HCT116 (cell line): ENCODE measurements around the gene CTXN1. TPM values are rescaled to one million over a fixed set of nuclear protein-coding genes. Genes with fewer than 3 reads are reported as not detected.

Experiments
- ATAC-seq: fragments of 200-7000 bp; cut with Tn5 transposase; 2 replicates; pipeline ENCODE4 v1.9.1; 2020; ENCODE audit warnings: mild to moderate bottlenecking, moderate library complexity
- BruUV-seq: library from RNA; stranded (reverse); fragments of 400-500 nt; replicated peaks from 2 replicates; lab custom pipeline; 2021; lab: Mats Ljungman, UMichigan
- CTCF ChIA-PET: fragments of 300-600 bp; sonication (Branson Sonifier 250); formaldehyde crosslinking; loops from one replicate; lab custom pipeline; 2021; ENCODE audit warnings: antibody characterized with exemption; lab: Charles Lee
- POLR2A ChIA-PET: fragments of 300-600, 350-600 bp; sonication (Branson Sonifier 250); formaldehyde crosslinking; loops from one replicate; lab custom pipeline; 2021; ENCODE audit warnings: antibody characterized with exemption; lab: Charles Lee
- RAD21 ChIA-PET, 2 experiments: fragments of 300-600 bp; sonication (Branson Sonifier 250); formaldehyde crosslinking; loops; one replicate each; lab custom pipeline; 2023; ENCODE audit warnings: low total read pairs in 2 of 2; ENCODE audit not compliant: uncharacterized antibody in 2 of 2, unreplicated experiment in 2 of 2, low non-redundant PET in 1 of 2; lab: Charles Lee
- DNase-seq: peaks from one replicate; pipeline ENCODE4 v3.0.0-alpha.2; 2010; ENCODE audit warnings: low read depth, low spot score
- H2AFZ ChIP-seq: fragments of 200-600 bp; shearing (Covaris generic), sonication (generic); 2 replicates; pipeline ENCODE4 v1.6.1; 2017; ENCODE audit warnings: low read depth, mixed run types, mixed read lengths, antibody characterized with exemption, low read length; ENCODE audit not compliant: poor library complexity, severe bottlenecking
- H3K27ac ChIP-seq: 2 replicates; pipeline ENCODE4 v1.5.1; 2012; ENCODE audit warnings: low read depth, low read length
- H3K27me3 ChIP-seq: fragments of 200-600 bp; sonication (generic); 2 replicates; pipeline ENCODE4 v1.6.1; 2016; ENCODE audit warnings: mixed run types, low read length, mixed read lengths; ENCODE audit not compliant: insufficient read depth
- H3K36me3 ChIP-seq, 2 experiments: fragments of 200-500 bp in 1 of 2; fragments of 200-600 bp in 1 of 2; sonication (Bioruptor generic) in 1 of 2; sonication (generic) in 1 of 2; 2 replicates each; pipeline versions ENCODE4 v1.5.1 to v1.6.1; 2014 to 2016; ENCODE audit warnings: low read length in 2 of 2, inconsistent platforms in 1 of 2, mixed read lengths in 1 of 2, mixed run types in 1 of 2; ENCODE audit not compliant: insufficient read depth in 2 of 2, control insufficient read depth in 1 of 2
- H3K4me1 ChIP-seq, 2 experiments: fragments of 200-600 bp in 1 of 2; sonication (generic) in 1 of 2; 2 replicates each; pipeline versions ENCODE4 v1.5.1 to v1.6.1; 2012 to 2017; ENCODE audit warnings: low read length in 2 of 2, inconsistent platforms in 1 of 2, mild to moderate bottlenecking in 1 of 2, mixed read lengths in 1 of 2, mixed run types in 1 of 2, moderate library complexity in 1 of 2; ENCODE audit not compliant: insufficient read depth in 2 of 2, control insufficient read depth in 1 of 2
- H3K4me2 ChIP-seq: fragments of 200-600 bp; sonication (generic); 2 replicates; pipeline ENCODE4 v1.6.1; 2017; ENCODE audit warnings: mixed run types, low read length, mixed read lengths
- H3K4me3 ChIP-seq, 2 experiments: fragments of 200-600 bp in 1 of 2; sonication (generic) in 1 of 2; replicated peaks in 1 of 2; 2 replicates each; pipeline ENCODE4 v1.5.1; 2011 to 2016; ENCODE audit warnings: low read length in 2 of 2, control low read depth in 1 of 2, low read depth in 1 of 2, mild to moderate bottlenecking in 1 of 2, mixed read lengths in 1 of 2, mixed run types in 1 of 2
- H3K79me2 ChIP-seq: fragments of 200-600 bp; sonication (generic); 2 replicates; pipeline ENCODE4 v1.6.1; 2017; ENCODE audit warnings: mild to moderate bottlenecking, mixed run types, low read length, moderate library complexity, mixed read lengths; ENCODE audit not compliant: insufficient read depth
- H3K9ac ChIP-seq: fragments of 200-600 bp; sonication (generic); 2 replicates; pipeline ENCODE4 v1.6.1; 2016; ENCODE audit warnings: low read length, mixed read lengths
- H3K9me2 ChIP-seq: fragments of 200-600 bp; sonication (generic), shearing (Covaris generic); 2 replicates; pipeline ENCODE4 v1.6.1; 2017; ENCODE audit warnings: mixed run types, mild to moderate bottlenecking, moderate library complexity; ENCODE audit not compliant: insufficient read depth
- H3K9me3 ChIP-seq, 2 experiments: fragments of 200-500 bp in 1 of 2; fragments of 200-600 bp in 1 of 2; sonication (Bioruptor generic) in 1 of 2; sonication (generic) in 1 of 2; 2 replicates each; pipeline ENCODE4 v1.6.1; 2014 to 2017; ENCODE audit warnings: low read length in 2 of 2, mixed read lengths in 2 of 2, inconsistent platforms in 1 of 2, low read depth in 1 of 2, mild to moderate bottlenecking in 1 of 2, mixed run types in 1 of 2, moderate library complexity in 1 of 2; ENCODE audit not compliant: control insufficient read depth in 1 of 2, insufficient read depth in 1 of 2
- H4K20me1 ChIP-seq: fragments of 200-600 bp; sonication (generic), shearing (Covaris generic); 2 replicates; pipeline ENCODE4 v1.6.1; 2017; ENCODE audit warnings: mixed run types, mild to moderate bottlenecking, moderate library complexity; ENCODE audit not compliant: insufficient read depth
- CBX3 ChIP-seq: IDR thresholded peaks from 2 replicates; pipeline ENCODE4 v1.6.1; 2012; ENCODE audit warnings: low read depth
- CEBPB ChIP-seq: IDR thresholded peaks from 2 replicates; pipeline ENCODE4 v1.6.1; 2012; ENCODE audit warnings: low read depth
- EGR1 ChIP-seq: IDR thresholded peaks from 2 replicates; pipeline ENCODE4 v1.6.1; 2012; ENCODE audit warnings: low read depth
- ELF1 ChIP-seq: IDR thresholded peaks from 2 replicates; pipeline ENCODE4 v1.6.1; 2012; ENCODE audit warnings: low read depth, borderline replicate concordance
- EZH2 ChIP-seq: fragments of 200-600 bp; sonication (generic); IDR thresholded peaks from 2 replicates; pipeline ENCODE4 v1.6.1; 2017; ENCODE audit warnings: antibody characterized with exemption, mixed run types
- EZH2phosphoT487 ChIP-seq: fragments of 200-600 bp; IDR thresholded peaks from 2 replicates; pipeline ENCODE4 v1.6.1; 2018; ENCODE audit warnings: antibody characterized with exemption, borderline replicate concordance
- FOSL1 ChIP-seq: IDR thresholded peaks from 2 replicates; pipeline ENCODE4 v1.6.1; 2012; ENCODE audit warnings: low read depth
- JUND ChIP-seq: IDR thresholded peaks from 2 replicates; pipeline ENCODE4 v1.6.1; 2012
- POLR2A ChIP-seq: IDR thresholded peaks from 2 replicates; pipeline ENCODE4 v1.7.0; 2011; ENCODE audit warnings: borderline replicate concordance; ENCODE audit not compliant: insufficient read depth, insufficient read length; ENCODE audit errors: extremely low read depth
- POLR2AphosphoS5 ChIP-seq: IDR thresholded peaks from 2 replicates; pipeline ENCODE4 v1.6.1; 2011; ENCODE audit warnings: mild to moderate bottlenecking, low read depth, low read length, moderate library complexity
- SP1 ChIP-seq: IDR thresholded peaks from 2 replicates; pipeline ENCODE4 v1.6.1; 2012; ENCODE audit warnings: low read depth
- SRF ChIP-seq: IDR thresholded peaks from 2 replicates; pipeline ENCODE4 v1.6.1; 2012; ENCODE audit warnings: low read depth
- TCF7L2 ChIP-seq: IDR thresholded peaks from 2 replicates; pipeline ENCODE4 v1.7.0; 2011; ENCODE audit warnings: borderline replicate concordance, inconsistent platforms; ENCODE audit not compliant: insufficient read depth, insufficient read length; ENCODE audit errors: extremely low read depth
- YY1 ChIP-seq: IDR thresholded peaks from 2 replicates; pipeline ENCODE4 v1.6.1; 2011; ENCODE audit warnings: low read length, low read depth, moderate library complexity, mild to moderate bottlenecking; ENCODE audit not compliant: insufficient replicate concordance; ENCODE audit errors: extremely low read depth
- ZNF274 ChIP-seq: fragments of 200-500 bp; sonication (Bioruptor generic); IDR thresholded peaks from 2 replicates; pipeline ENCODE4 v1.6.1; 2014; ENCODE audit warnings: mild to moderate bottlenecking, low read depth, low read length, inconsistent platforms
- intact Hi-C: fragments of 100-400 bp; cut with micrococcal nuclease; formaldehyde crosslinking; loops from 2 replicates; pipeline ENCODE4 v1.10.0; 2022
- total RNA-seq: library from RNA; stranded (reverse); gene quantifications from one replicate; pipeline ENCODE4 v1.2.1, GENCODE V29; 2021; ENCODE audit not compliant: unreplicated experiment
- TF ChIP-seq, protein P1 (sequence below): IDR thresholded peaks from 2 replicates; pipeline ENCODE4 v1.6.1; 2011; ENCODE audit warnings: mild to moderate bottlenecking, low read length, moderate library complexity; ENCODE audit not compliant: insufficient replicate concordance; ENCODE audit errors: extremely low read depth
- TF ChIP-seq, protein P2 (sequence below): IDR thresholded peaks from 2 replicates; pipeline ENCODE4 v1.6.1; 2012
- TF ChIP-seq, protein P3 (sequence below): IDR thresholded peaks from 2 replicates; pipeline ENCODE4 v1.6.1; 2012; ENCODE audit warnings: low read depth
- TF ChIP-seq, protein P4 (sequence below): IDR thresholded peaks from 2 replicates; pipeline ENCODE4 v1.6.1; 2012

CTXN1 gene
- total RNA-seq, 1 experiment from 2014 or later = 56.0 TPM

DNA sequence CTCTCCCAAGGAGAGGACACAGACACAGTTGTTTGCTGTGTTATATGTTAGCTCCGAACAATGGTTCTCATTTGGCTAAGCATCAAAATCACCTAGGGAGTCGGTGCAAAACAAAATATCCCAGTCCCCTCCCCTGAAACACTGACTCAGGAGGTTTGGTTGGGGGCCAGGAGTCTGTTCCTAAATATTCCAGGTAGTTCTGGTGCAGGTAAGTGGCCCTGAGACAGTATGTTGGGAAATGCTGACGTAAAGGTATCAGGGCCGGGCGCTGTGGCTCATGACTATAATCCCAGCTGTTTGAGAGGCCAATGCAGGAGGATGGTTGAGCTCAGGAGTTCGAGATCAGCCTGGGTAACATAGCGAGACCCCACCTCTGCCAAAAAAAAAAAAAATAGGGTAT lies 24.6 kb downstream of the CTXN1 start:
- H3K36me3 ChIP-seq = peaks cover 0 to 9% of the 10 kb centered on the region in 2 experiments; a peak in 2 of 4 replicates
- no peak for DNase-seq
- intact Hi-C loops = no loop called here
- H2AFZ ChIP-seq = no peak overlapping the region
- H3K4me3 ChIP-seq = no peak overlapping the region
- H3K9me2 ChIP-seq = no peaks in the 10 kb centered on the region
- H3K27me3 ChIP-seq = no peaks in the 10 kb centered on the region
- peaks cover 3 to 27% of the 10 kb centered on the region in 2 experiments; a peak in 2 of 4 replicates for H3K4me1 ChIP-seq
- no peak overlapping the region for H3K4me2 ChIP-seq
- no peak overlapping the region for H3K27ac ChIP-seq
- ChIA-PET CTCF (no interaction called here), RAD21 (no interaction called here), POLR2A (interaction anchor here (1.3 to 1.5 kb wide), 4 partner anchors 10 to 32 kb away, joined by 4 to 5 read pairs (median 4); partner anchors contain the start of genes LRRC8E and SNAPC2)
- H4K20me1 ChIP-seq = no peaks in the 10 kb centered on the region
- H3K79me2 ChIP-seq = peaks cover 34% of the 10 kb centered on the region
- H3K9ac ChIP-seq = no peak overlapping the region
- ATAC-seq = no peak
- no TSS peak for BruUV-seq
- TF ChIP-seq EZH2 = no peak
- TF ChIP-seq EZH2phosphoT487 = no peak
- TF ChIP-seq TCF7L2 = no peak
- no peak for TF ChIP-seq JUND
- TF ChIP-seq ZNF274 = no peak
- TF ChIP-seq, protein P1, sequence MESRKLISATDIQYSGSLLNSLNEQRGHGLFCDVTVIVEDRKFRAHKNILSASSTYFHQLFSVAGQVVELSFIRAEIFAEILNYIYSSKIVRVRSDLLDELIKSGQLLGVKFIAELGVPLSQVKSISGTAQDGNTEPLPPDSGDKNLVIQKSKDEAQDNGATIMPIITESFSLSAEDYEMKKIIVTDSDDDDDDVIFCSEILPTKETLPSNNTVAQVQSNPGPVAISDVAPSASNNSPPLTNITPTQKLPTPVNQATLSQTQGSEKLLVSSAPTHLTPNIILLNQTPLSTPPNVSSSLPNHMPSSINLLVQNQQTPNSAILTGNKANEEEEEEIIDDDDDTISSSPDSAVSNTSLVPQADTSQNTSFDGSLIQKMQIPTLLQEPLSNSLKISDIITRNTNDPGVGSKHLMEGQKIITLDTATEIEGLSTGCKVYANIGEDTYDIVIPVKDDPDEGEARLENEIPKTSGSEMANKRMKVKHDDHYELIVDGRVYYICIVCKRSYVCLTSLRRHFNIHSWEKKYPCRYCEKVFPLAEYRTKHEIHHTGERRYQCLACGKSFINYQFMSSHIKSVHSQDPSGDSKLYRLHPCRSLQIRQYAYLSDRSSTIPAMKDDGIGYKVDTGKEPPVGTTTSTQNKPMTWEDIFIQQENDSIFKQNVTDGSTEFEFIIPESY = no peak
- TF ChIP-seq SRF = no peak
- no peak for TF ChIP-seq FOSL1
- TF ChIP-seq, protein P2, sequence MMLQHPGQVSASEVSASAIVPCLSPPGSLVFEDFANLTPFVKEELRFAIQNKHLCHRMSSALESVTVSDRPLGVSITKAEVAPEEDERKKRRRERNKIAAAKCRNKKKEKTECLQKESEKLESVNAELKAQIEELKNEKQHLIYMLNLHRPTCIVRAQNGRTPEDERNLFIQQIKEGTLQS = no peak
- no peak for TF ChIP-seq SP1
- TF ChIP-seq EGR1 = no peak
- no peak for TF ChIP-seq YY1
- no peak for TF ChIP-seq CBX3
- TF ChIP-seq, protein P3, sequence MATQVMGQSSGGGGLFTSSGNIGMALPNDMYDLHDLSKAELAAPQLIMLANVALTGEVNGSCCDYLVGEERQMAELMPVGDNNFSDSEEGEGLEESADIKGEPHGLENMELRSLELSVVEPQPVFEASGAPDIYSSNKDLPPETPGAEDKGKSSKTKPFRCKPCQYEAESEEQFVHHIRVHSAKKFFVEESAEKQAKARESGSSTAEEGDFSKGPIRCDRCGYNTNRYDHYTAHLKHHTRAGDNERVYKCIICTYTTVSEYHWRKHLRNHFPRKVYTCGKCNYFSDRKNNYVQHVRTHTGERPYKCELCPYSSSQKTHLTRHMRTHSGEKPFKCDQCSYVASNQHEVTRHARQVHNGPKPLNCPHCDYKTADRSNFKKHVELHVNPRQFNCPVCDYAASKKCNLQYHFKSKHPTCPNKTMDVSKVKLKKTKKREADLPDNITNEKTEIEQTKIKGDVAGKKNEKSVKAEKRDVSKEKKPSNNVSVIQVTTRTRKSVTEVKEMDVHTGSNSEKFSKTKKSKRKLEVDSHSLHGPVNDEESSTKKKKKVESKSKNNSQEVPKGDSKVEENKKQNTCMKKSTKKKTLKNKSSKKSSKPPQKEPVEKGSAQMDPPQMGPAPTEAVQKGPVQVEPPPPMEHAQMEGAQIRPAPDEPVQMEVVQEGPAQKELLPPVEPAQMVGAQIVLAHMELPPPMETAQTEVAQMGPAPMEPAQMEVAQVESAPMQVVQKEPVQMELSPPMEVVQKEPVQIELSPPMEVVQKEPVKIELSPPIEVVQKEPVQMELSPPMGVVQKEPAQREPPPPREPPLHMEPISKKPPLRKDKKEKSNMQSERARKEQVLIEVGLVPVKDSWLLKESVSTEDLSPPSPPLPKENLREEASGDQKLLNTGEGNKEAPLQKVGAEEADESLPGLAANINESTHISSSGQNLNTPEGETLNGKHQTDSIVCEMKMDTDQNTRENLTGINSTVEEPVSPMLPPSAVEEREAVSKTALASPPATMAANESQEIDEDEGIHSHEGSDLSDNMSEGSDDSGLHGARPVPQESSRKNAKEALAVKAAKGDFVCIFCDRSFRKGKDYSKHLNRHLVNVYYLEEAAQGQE = no peak
- TF ChIP-seq POLR2A = no peak
- no peak for TF ChIP-seq CEBPB
- TF ChIP-seq, protein P4, sequence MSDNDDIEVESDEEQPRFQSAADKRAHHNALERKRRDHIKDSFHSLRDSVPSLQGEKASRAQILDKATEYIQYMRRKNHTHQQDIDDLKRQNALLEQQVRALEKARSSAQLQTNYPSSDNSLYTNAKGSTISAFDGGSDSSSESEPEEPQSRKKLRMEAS = no peak
- no peak for TF ChIP-seq ELF1
- no peak for TF ChIP-seq POLR2AphosphoS5
- H3K9me3 ChIP-seq = no peaks in the 10 kb centered on the region
